HepG2 (cell line): ENCODE results near the gene POU2F1. TPM values are rescaled to one million over a fixed set of nuclear protein-coding genes. Genes with fewer than 3 reads are reported as not detected.

Experiments
- ATAC-seq: fragments of 200-7000 bp; cut with Tn5 transposase; 3 replicates; pipeline ENCODE4 v1.9.1; 2020; ENCODE audit warnings: mild to moderate bottlenecking, moderate library complexity
- BruUV-seq: library from RNA; stranded (reverse); fragments of 400-500 nt; replicated peaks from 2 replicates; lab custom pipeline; 2021; lab: Mats Ljungman, UMichigan
- CTCF ChIA-PET: fragments of 300-600 bp; formaldehyde crosslinking; extraction: SDS; loops from one replicate; lab custom pipeline; 2021; ENCODE audit warnings: low total read pairs, inconsistent platforms, low intra/inter-chr PET ratio; lab: Yijun Ruan, JAX
- POLR2A ChIA-PET: fragments of 350-600 bp; sonication (Branson Sonifier 250); formaldehyde crosslinking; loops from one replicate; lab custom pipeline; 2020; ENCODE audit warnings: antibody characterized with exemption, inconsistent platforms; lab: Yijun Ruan, JAX
- DNase-seq: peaks from one replicate; pipeline ENCODE4 v3.0.0-alpha.2; 2015; ENCODE audit warnings: low spot score
- FAIRE-seq: peaks from 3 replicates; lab custom pipeline; 2011; peaks lifted over from hg19 to GRCh38; lab: Jason Lieb, UNC
- H2AFZ ChIP-seq: one replicate; pipeline ENCODE4 v1.6.1; 2011; ENCODE audit warnings: low read length, inconsistent platforms
- H3K27ac ChIP-seq: fragments of 300-600 bp; 3 replicates; pipeline ENCODE4 v1.8.0; 2011; ENCODE audit warnings: mixed run types, mild to moderate bottlenecking, mixed read lengths, low read length, inconsistent platforms; ENCODE audit not compliant: insufficient read depth; ENCODE audit errors: extremely low read length
- H3K27me3 ChIP-seq, 2 experiments: fragments of 200-600 bp in 1 of 2; 2 replicates in 1 of 2; 3 replicates in 1 of 2; pipeline versions ENCODE4 v1.6.0 to v1.8.0; 2011; ENCODE audit warnings: low read length in 2 of 2, mild to moderate bottlenecking in 2 of 2, moderate library complexity in 2 of 2, inconsistent platforms in 1 of 2; ENCODE audit not compliant: insufficient read depth in 2 of 2, control insufficient read depth in 1 of 2
- H3K36me3 ChIP-seq, 2 experiments: fragments of 200-600 bp in 1 of 2; replicated peaks in 1 of 2; 2 replicates in 1 of 2; 3 replicates in 1 of 2; pipeline versions ENCODE4 v1.5.1 to v1.8.0; 2011; ENCODE audit warnings: low read length in 2 of 2, inconsistent platforms in 1 of 2; ENCODE audit not compliant: insufficient read depth in 2 of 2, control insufficient read depth in 1 of 2
- H3K4me1 ChIP-seq: 2 replicates; pipeline ENCODE4 v1.5.1; 2012; ENCODE audit warnings: low read length, inconsistent platforms; ENCODE audit not compliant: insufficient read depth
- H3K4me2 ChIP-seq: 2 replicates; pipeline ENCODE4 v1.6.0; 2011; ENCODE audit warnings: low read depth, low read length, inconsistent platforms
- H3K4me3 ChIP-seq, 3 experiments: fragments of 200-600 bp in 1 of 3; sonication (generic), shearing (Covaris generic) in 1 of 3; replicated peaks in 1 of 3; 2 replicates each; pipeline ENCODE4 v1.5.1; 2011 to 2016; ENCODE audit warnings: low read length in 3 of 3, inconsistent platforms in 2 of 3, low read depth in 2 of 3, mild to moderate bottlenecking in 2 of 3, control low read depth in 1 of 3, mixed read lengths in 1 of 3; ENCODE audit not compliant: insufficient read depth in 1 of 3
- H3K79me2 ChIP-seq: one replicate; pipeline ENCODE4 v1.6.1; 2011; ENCODE audit warnings: low read length, inconsistent platforms; ENCODE audit not compliant: insufficient read depth
- H3K9ac ChIP-seq: 2 replicates; pipeline ENCODE4 v1.6.0; 2011; ENCODE audit warnings: mild to moderate bottlenecking, low read depth, low read length, inconsistent platforms; ENCODE audit not compliant: insufficient read depth
- H3K9me3 ChIP-seq: 2 replicates; pipeline ENCODE4 v1.5.1; 2012; ENCODE audit warnings: mild to moderate bottlenecking, low read length
- H4K20me1 ChIP-seq: 2 replicates; pipeline ENCODE4 v1.6.0; 2011; ENCODE audit warnings: inconsistent platforms, mild to moderate bottlenecking, low read length, moderate library complexity; ENCODE audit not compliant: insufficient read depth
- ETV5 ChIP-seq: IDR thresholded peaks from 2 replicates; pipeline ENCODE4 v1.6.1; 2018; ENCODE audit warnings: missing biosample characterization, missing genetic modification reagents, inconsistent platforms, borderline replicate concordance
- FOXM1 ChIP-seq: sonication (generic); formaldehyde crosslinking; IDR thresholded peaks from 2 replicates; pipeline ENCODE4 v1.5.0; 2020; ENCODE audit warnings: missing genetic modification reagents
- HMG20A ChIP-seq: IDR thresholded peaks from 2 replicates; pipeline ENCODE4 v1.6.1; 2016; ENCODE audit warnings: borderline replicate concordance
- RNF2 ChIP-seq: fragments of 450-650 bp; conservative IDR thresholded peaks from 2 replicates; pipeline ENCODE4 v1.6.1; 2016; ENCODE audit warnings: low read depth
- ZEB1 ChIP-seq: IDR thresholded peaks from 2 replicates; pipeline ENCODE4 v1.6.1; 2012; ENCODE audit warnings: mild to moderate bottlenecking, low read depth, inconsistent platforms; ENCODE audit not compliant: insufficient replicate concordance
- ZFP1 ChIP-seq: IDR thresholded peaks from 2 replicates; pipeline ENCODE4 v1.6.1; 2016
- ZNF354B ChIP-seq: sonication (generic); formaldehyde crosslinking; IDR thresholded peaks from 2 replicates; pipeline ENCODE4 v1.8.0; 2022; ENCODE audit warnings: mild to moderate bottlenecking, missing genetic modification reagents
- WGBS: methylation state at CpG from one replicate; pipeline ENCODE4 v1.1.6; 2017; ENCODE audit warnings: low lambda C conversion rate; 5-methylcytosine and 5-hydroxymethylcytosine counted together
- in situ Hi-C: cut with HindIII; loops from 2 replicates; pipeline ENCODE4 v1.10.0; 2017; ENCODE audit warnings: low pct_unique_long_range_greater_than_20kb; ENCODE audit not compliant: extremely low pct_ligation_motif_present
- intact Hi-C: fragments of 100-400 bp; cut with micrococcal nuclease; formaldehyde crosslinking; loops from one replicate; pipeline ENCODE4 v1.10.0; 2022; ENCODE audit not compliant: unreplicated experiment
- polyA plus RNA-seq, 8 experiments: library from polyadenylated mRNA; depleted of rRNA in 3 of 8; stranded (reverse) in 7 of 8; unstranded in 1 of 8; fragments of >200 nt; fragmentation: Illumina TruSeq in 4 of 8; extraction: Trizol in 4 of 8; gene quantifications; 2 replicates each; pipeline versions ENCODE4 v1.2.1 to v1.2.3, GENCODE V29; 2011 to 2016; ENCODE audit warnings: low read depth in 4 of 8, missing spikeins in 1 of 8, mixed read lengths in 1 of 8; ENCODE audit not compliant: insufficient read depth in 1 of 8
- total RNA-seq, 5 experiments: library from RNA; depleted of rRNA; stranded (reverse); fragments of >200 nt; fragmentation: Illumina TruSeq; extraction: Trizol; gene quantifications; 2 replicates each; pipeline ENCODE4 v1.2.3, GENCODE V29; 2016; ENCODE audit warnings: low read depth in 1 of 5
- TF ChIP-seq, protein P1 (sequence below): sonication (generic); formaldehyde crosslinking; IDR thresholded peaks from 2 replicates; pipeline ENCODE4 v1.8.0; 2022; ENCODE audit warnings: mild to moderate bottlenecking, missing genetic modification reagents; ENCODE audit not compliant: insufficient replicate concordance
- TF ChIP-seq, protein P2 (sequence below): sonication (generic); formaldehyde crosslinking; IDR thresholded peaks from 2 replicates; pipeline ENCODE4 v1.5.0; 2020; ENCODE audit warnings: missing genetic modification reagents

POU2F1 gene
- total and polyA plus RNA-seq, 2 of the 13 experiments (the other 11 are each of a cell fraction or from before 2014, with no cell fraction given), result 10.2 to 13.0 TPM

DNA sequence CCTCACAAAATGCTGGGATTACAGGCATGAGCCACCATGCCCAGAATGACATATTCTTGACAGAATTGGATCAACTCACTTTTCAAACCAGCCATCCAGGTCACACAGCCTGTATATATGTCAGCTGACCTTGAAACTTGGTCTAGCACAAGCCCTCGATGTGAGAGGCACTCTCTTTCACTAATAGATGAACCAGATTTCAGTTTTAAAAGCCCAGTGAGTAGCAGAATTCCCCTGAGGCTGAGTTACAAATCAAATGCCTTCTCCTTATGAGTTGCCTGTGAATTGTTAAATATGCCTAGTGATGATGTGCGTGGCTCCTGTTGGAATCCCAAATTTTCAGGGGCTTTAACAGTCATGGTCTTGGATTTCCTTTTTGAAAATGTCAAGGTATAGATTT lies 208.9 kb downstream of the POU2F1 start:
- Histone ChIP-seq H3K27me3 (peaks cover under 1 to 2% of the 10 kb centered on the region in 2 experiments; a peak in 2 of 5 replicates), H4K20me1 (no peaks in the 10 kb centered on the region), H3K4me1 (peaks cover 21% of the 10 kb centered on the region), H3K9me3 (no peaks in the 10 kb centered on the region), H3K9ac (no peak overlapping the region), H3K79me2 (no peaks in the 10 kb centered on the region), H3K36me3 (no peaks in the 10 kb centered on the region), H3K27ac (no peak overlapping the region), H2AFZ (no peak overlapping the region), H3K4me2 (no peak overlapping the region), H3K4me3 (no peak overlapping the region)
- DNase-seq (no peak), ATAC-seq (no peak), FAIRE-seq (no peak)
- ChIA-PET POLR2A (no interaction called here), CTCF (no interaction called here)
- WGBS, result 50% methylated on average over 2 of the region's 2 CpGs
- BruUV-seq, result no TSS peak
- intact Hi-C loops (no loop called here), in situ Hi-C loops (no loop called here)
- TF ChIP-seq FOXM1 (CRISPR knock-in tag) (no peak), ZNF354B (CRISPR knock-in tag) (no peak), RNF2 (no peak), ZFP1 (no peak), HMG20A (CRISPR knock-in tag) (no peak), ETV5 (CRISPR knock-in tag) (no peak), ZEB1 (no peak)
- TF ChIP-seq, protein P1, sequence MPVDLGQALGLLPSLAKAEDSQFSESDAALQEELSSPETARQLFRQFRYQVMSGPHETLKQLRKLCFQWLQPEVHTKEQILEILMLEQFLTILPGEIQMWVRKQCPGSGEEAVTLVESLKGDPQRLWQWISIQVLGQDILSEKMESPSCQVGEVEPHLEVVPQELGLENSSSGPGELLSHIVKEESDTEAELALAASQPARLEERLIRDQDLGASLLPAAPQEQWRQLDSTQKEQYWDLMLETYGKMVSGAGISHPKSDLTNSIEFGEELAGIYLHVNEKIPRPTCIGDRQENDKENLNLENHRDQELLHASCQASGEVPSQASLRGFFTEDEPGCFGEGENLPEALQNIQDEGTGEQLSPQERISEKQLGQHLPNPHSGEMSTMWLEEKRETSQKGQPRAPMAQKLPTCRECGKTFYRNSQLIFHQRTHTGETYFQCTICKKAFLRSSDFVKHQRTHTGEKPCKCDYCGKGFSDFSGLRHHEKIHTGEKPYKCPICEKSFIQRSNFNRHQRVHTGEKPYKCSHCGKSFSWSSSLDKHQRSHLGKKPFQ (CRISPR knock-in tag), result no peak
- TF ChIP-seq, protein P2, sequence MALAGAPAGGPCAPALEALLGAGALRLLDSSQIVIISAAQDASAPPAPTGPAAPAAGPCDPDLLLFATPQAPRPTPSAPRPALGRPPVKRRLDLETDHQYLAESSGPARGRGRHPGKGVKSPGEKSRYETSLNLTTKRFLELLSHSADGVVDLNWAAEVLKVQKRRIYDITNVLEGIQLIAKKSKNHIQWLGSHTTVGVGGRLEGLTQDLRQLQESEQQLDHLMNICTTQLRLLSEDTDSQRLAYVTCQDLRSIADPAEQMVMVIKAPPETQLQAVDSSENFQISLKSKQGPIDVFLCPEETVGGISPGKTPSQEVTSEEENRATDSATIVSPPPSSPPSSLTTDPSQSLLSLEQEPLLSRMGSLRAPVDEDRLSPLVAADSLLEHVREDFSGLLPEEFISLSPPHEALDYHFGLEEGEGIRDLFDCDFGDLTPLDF, result no peak
